ENCODE data around the gene MTMR1.
A peak's percentile ranks its signal among the peaks of the same experiment; 100 is the strongest.

The MTMR1 gene

GRCh38 chrX:150768580-150769190, 75.5 kb downstream of the MTMR1 start:
- DNase-seq (ENCODE audit: low read depth in 2 of 2): no peak
- TF ChIP-seq CTCF (IDR thresholded peaks at IDR 0.05; ENCODE audit: low read depth, low read length): no peak
- no peak overlapping the region for H3K4me3 ChIP-seq (replicated peaks in 1 of 2; ENCODE audit: low read depth in 2 of 2, low read length in 2 of 2)

- DNase-seq (ENCODE audit: low read depth in 2 of 2): no peak
- no peak for TF ChIP-seq CTCF (IDR thresholded peaks at IDR 0.05; ENCODE audit: low read depth, low read length)
- H3K4me3 ChIP-seq (replicated peaks in 1 of 2; ENCODE audit: low read depth in 2 of 2, low read length in 2 of 2): no peak overlapping the region
These were observed 76.2 kb downstream of the MTMR1 start for GRCh38 chrX:150769408-150769807.

- no peak for TF ChIP-seq CTCF (IDR thresholded peaks at IDR 0.05; ENCODE audit: low read depth, low read length)
- no peak overlapping the region for H3K4me3 ChIP-seq (replicated peaks in 1 of 2; ENCODE audit: low read depth in 2 of 2, low read length in 2 of 2)
- no peak for DNase-seq (ENCODE audit: low read depth in 2 of 2)
These were observed 77.4 kb downstream of the MTMR1 start for GRCh38 chrX:150770623-150771022.

GRCh38 chrX:150771116-150771515, 77.9 kb downstream of the MTMR1 start:
- DNase-seq (ENCODE audit: low read depth in 2 of 2): no peak
- no peak for TF ChIP-seq CTCF (IDR thresholded peaks at IDR 0.05; ENCODE audit: low read depth, low read length)
- no peak overlapping the region for H3K4me3 ChIP-seq (replicated peaks in 1 of 2; ENCODE audit: low read depth in 2 of 2, low read length in 2 of 2)

- no peak overlapping the region for H3K4me3 ChIP-seq (replicated peaks in 1 of 2; ENCODE audit: low read depth in 2 of 2, low read length in 2 of 2)
- peak; percentile 68 to 72 for DNase-seq (ENCODE audit: low read depth in 2 of 2)
- peak; percentile 79 for TF ChIP-seq CTCF (IDR thresholded peaks at IDR 0.05; ENCODE audit: low read depth, low read length)
These were observed 79.2 kb downstream of the MTMR1 start for GRCh38 chrX:150772150-150772970.

GRCh38 chrX:150773117-150773516, 79.9 kb downstream of the MTMR1 start:
- H3K4me3 ChIP-seq (replicated peaks in 1 of 2; ENCODE audit: low read depth in 2 of 2, low read length in 2 of 2): no peak overlapping the region
- no peak for TF ChIP-seq CTCF (IDR thresholded peaks at IDR 0.05; ENCODE audit: low read depth, low read length)
- no peak for DNase-seq (ENCODE audit: low read depth in 2 of 2)
